Measurements from ENCODE around the gene KLHL14.

The KLHL14 gene

GRCh38 chr18:32803568-32803967 lies 30.7 kb upstream of the KLHL14 start:
- TF ChIP-seq CTCF (IDR thresholded peaks at IDR 0.05), result no peak

GRCh38 chr18:32802591-32803451 lies 30.0 kb upstream of the KLHL14 start:
- no peak for TF ChIP-seq CTCF (IDR thresholded peaks at IDR 0.05)

- TF ChIP-seq CTCF (IDR thresholded peaks at IDR 0.05), result no peak
These were observed 28.4 kb upstream of the KLHL14 start for GRCh38 chr18:32801228-32801627.

- no peak for TF ChIP-seq CTCF (IDR thresholded peaks at IDR 0.05)
These were observed 25.6 kb upstream of the KLHL14 start for GRCh38 chr18:32798209-32798960.

GRCh38 chr18:32779010-32779409 lies 6.2 kb upstream of the KLHL14 start:
- no peak for TF ChIP-seq CTCF (IDR thresholded peaks at IDR 0.05)

- no peak for TF ChIP-seq CTCF (IDR thresholded peaks at IDR 0.05)
These were observed 4.2 kb upstream of the KLHL14 start for GRCh38 chr18:32777049-32777448.

- TF ChIP-seq CTCF (IDR thresholded peaks at IDR 0.05), result no peak
These were observed 3.7 kb upstream of the KLHL14 start for GRCh38 chr18:32776561-32776960.

All from LNCAP (cell line).